GM23338 (cell line): Measurements from ENCODE around the gene NUTF2.
A peak's percentile ranks its signal among the peaks of the same experiment; 100 is the strongest.

Experiments used
- CREB1 ChIP-seq: fragments of 250-450 bp; sonication (Bioruptor Pico); IDR thresholded peaks from 2 replicates; pipeline ENCODE4 v1.5.0; 2020; ENCODE audit warnings: low read depth, mild to moderate bottlenecking, moderate library complexity
- EZH2 ChIP-seq: fragments of 200-600 bp; sonication (generic); IDR thresholded peaks from one replicate; pipeline ENCODE4 v1.8.0; 2017; ENCODE audit warnings: antibody characterized with exemption, mild to moderate bottlenecking, low read depth; ENCODE audit not compliant: unreplicated experiment
- EZH2phosphoT487 ChIP-seq: fragments of 200-600 bp; sonication (generic); IDR thresholded peaks from one replicate; pipeline ENCODE4 v1.8.1; 2018; ENCODE audit warnings: antibody characterized with exemption; ENCODE audit not compliant: unreplicated experiment
- JUNB ChIP-seq: IDR thresholded peaks from one replicate; pipeline ENCODE4 v1.6.1; 2016; ENCODE audit warnings: antibody characterized with exemption; ENCODE audit not compliant: unreplicated experiment
- NANOG ChIP-seq: IDR thresholded peaks from 2 replicates; pipeline ENCODE4 v1.6.1; 2016; ENCODE audit warnings: antibody characterized with exemption, borderline replicate concordance
- POLR2AphosphoS5 ChIP-seq: IDR thresholded peaks from 2 replicates; pipeline ENCODE4 v1.6.1; 2016; ENCODE audit warnings: antibody characterized with exemption, low read depth
- ZNF114 ChIP-seq: fragments of 250-450 bp; sonication (Bioruptor Pico); IDR thresholded peaks from 2 replicates; pipeline ENCODE4 v1.5.0; 2020; ENCODE audit warnings: mild to moderate bottlenecking, moderate library complexity
- ZNF331 ChIP-seq: fragments of 250-450 bp; sonication (Bioruptor Pico); IDR thresholded peaks from 2 replicates; pipeline ENCODE4 v1.5.0; 2020; ENCODE audit warnings: low read depth, mild to moderate bottlenecking, moderate library complexity
- ZNF462 ChIP-seq: fragments of 250-450 bp; sonication (Bioruptor Pico); IDR thresholded peaks from 2 replicates; pipeline ENCODE4 v1.5.0; 2020; ENCODE audit warnings: mild to moderate bottlenecking, moderate library complexity
- TF ChIP-seq, protein P1 (sequence below), 2 experiments: fragments of 200-600 bp in 1 of 2; sonication (generic) in 1 of 2; conservative IDR thresholded peaks; 2 replicates each; pipeline versions ENCODE4 v1.5.1 to v1.6.1; 2016 to 2017; ENCODE audit warnings: antibody characterized with exemption in 2 of 2, low read depth in 2 of 2, mild to moderate bottlenecking in 2 of 2, moderate library complexity in 1 of 2
- TF ChIP-seq, protein P2 (sequence below): IDR thresholded peaks from one replicate; pipeline ENCODE4 v1.6.1; 2018; ENCODE audit warnings: antibody characterized with exemption; ENCODE audit not compliant: unreplicated experiment
- TF ChIP-seq, protein P3 (sequence below): IDR thresholded peaks from 2 replicates; pipeline ENCODE4 v1.6.1; 2016; ENCODE audit warnings: antibody characterized with exemption

- TF ChIP-seq POLR2AphosphoS5 (peak; percentile 69), CREB1 (no peak), JUNB (no peak), EZH2phosphoT487 (no peak), EZH2 (no peak), ZNF462 (CRISPR knock-in tag) (no peak), ZNF331 (CRISPR knock-in tag) (no peak), NANOG (no peak), ZNF114 (CRISPR knock-in tag) (no peak)
- TF ChIP-seq, protein P1, sequence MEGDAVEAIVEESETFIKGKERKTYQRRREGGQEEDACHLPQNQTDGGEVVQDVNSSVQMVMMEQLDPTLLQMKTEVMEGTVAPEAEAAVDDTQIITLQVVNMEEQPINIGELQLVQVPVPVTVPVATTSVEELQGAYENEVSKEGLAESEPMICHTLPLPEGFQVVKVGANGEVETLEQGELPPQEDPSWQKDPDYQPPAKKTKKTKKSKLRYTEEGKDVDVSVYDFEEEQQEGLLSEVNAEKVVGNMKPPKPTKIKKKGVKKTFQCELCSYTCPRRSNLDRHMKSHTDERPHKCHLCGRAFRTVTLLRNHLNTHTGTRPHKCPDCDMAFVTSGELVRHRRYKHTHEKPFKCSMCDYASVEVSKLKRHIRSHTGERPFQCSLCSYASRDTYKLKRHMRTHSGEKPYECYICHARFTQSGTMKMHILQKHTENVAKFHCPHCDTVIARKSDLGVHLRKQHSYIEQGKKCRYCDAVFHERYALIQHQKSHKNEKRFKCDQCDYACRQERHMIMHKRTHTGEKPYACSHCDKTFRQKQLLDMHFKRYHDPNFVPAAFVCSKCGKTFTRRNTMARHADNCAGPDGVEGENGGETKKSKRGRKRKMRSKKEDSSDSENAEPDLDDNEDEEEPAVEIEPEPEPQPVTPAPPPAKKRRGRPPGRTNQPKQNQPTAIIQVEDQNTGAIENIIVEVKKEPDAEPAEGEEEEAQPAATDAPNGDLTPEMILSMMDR (conservative IDR thresholded peaks at IDR 0.05; ENCODE audit: low read depth in 2 of 2) = no peak
- TF ChIP-seq, protein P2, sequence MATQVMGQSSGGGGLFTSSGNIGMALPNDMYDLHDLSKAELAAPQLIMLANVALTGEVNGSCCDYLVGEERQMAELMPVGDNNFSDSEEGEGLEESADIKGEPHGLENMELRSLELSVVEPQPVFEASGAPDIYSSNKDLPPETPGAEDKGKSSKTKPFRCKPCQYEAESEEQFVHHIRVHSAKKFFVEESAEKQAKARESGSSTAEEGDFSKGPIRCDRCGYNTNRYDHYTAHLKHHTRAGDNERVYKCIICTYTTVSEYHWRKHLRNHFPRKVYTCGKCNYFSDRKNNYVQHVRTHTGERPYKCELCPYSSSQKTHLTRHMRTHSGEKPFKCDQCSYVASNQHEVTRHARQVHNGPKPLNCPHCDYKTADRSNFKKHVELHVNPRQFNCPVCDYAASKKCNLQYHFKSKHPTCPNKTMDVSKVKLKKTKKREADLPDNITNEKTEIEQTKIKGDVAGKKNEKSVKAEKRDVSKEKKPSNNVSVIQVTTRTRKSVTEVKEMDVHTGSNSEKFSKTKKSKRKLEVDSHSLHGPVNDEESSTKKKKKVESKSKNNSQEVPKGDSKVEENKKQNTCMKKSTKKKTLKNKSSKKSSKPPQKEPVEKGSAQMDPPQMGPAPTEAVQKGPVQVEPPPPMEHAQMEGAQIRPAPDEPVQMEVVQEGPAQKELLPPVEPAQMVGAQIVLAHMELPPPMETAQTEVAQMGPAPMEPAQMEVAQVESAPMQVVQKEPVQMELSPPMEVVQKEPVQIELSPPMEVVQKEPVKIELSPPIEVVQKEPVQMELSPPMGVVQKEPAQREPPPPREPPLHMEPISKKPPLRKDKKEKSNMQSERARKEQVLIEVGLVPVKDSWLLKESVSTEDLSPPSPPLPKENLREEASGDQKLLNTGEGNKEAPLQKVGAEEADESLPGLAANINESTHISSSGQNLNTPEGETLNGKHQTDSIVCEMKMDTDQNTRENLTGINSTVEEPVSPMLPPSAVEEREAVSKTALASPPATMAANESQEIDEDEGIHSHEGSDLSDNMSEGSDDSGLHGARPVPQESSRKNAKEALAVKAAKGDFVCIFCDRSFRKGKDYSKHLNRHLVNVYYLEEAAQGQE = no peak
- TF ChIP-seq, protein P3, sequence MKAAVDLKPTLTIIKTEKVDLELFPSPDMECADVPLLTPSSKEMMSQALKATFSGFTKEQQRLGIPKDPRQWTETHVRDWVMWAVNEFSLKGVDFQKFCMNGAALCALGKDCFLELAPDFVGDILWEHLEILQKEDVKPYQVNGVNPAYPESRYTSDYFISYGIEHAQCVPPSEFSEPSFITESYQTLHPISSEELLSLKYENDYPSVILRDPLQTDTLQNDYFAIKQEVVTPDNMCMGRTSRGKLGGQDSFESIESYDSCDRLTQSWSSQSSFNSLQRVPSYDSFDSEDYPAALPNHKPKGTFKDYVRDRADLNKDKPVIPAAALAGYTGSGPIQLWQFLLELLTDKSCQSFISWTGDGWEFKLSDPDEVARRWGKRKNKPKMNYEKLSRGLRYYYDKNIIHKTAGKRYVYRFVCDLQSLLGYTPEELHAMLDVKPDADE = no peak
These were observed 38.0 kb downstream of the NUTF2 start, which contains the start of gene NRN1L for GRCh38 chr16:67884684-67885083.
